K562 (cell line): ENCODE measurements around the gene FRK. TPM values are rescaled to one million over a fixed set of nuclear protein-coding genes. Genes with fewer than 3 reads are reported as not detected.

Source experiments
- ATAC-seq: fragments of 200-7000 bp; cut with Tn5 transposase; 3 replicates; pipeline ENCODE4 v1.9.1; 2020; ENCODE audit warnings: moderate library complexity
- BruUV-seq: library from RNA; stranded (reverse); fragments of 400-500 nt; replicated peaks from 2 replicates; lab custom pipeline; 2021; lab: Mats Ljungman, UMichigan
- CTCF ChIA-PET: fragments of 300-600 bp; formaldehyde crosslinking; extraction: SDS; loops from one replicate; lab custom pipeline; 2021; ENCODE audit warnings: low intra/inter-chr PET ratio; lab: Yijun Ruan, JAX
- POLR2A ChIA-PET: fragments of 300-600, 350-650 bp; sonication (Branson Sonifier 250); formaldehyde crosslinking; extraction: SDS; loops from one replicate; lab custom pipeline; 2021; ENCODE audit warnings: antibody characterized with exemption, inconsistent platforms; lab: Yijun Ruan, JAX
- DNase-seq, 4 experiments: peaks; one replicate each; pipeline versions ENCODE4 v3.0.0 to v3.0.0-alpha.2; 2011 to 2018; ENCODE audit warnings: low spot score in 3 of 4, mixed read lengths in 3 of 4; ENCODE audit errors: extremely low read depth in 1 of 4
- FAIRE-seq: peaks from 2 replicates; lab custom pipeline; 2011; peaks lifted over from hg19 to GRCh38; lab: Jason Lieb, UNC
- H2AFZ ChIP-seq: 2 replicates; pipeline ENCODE4 v1.6.0; 2011; ENCODE audit warnings: low read depth, low read length, control low read depth, inconsistent platforms
- H3K27ac ChIP-seq: fragments of 200-600 bp; 3 replicates; pipeline ENCODE4 v1.8.0; 2011; ENCODE audit warnings: low read depth, mild to moderate bottlenecking, control low read depth, inconsistent platforms, low read length, moderate library complexity, mixed read lengths; ENCODE audit errors: extremely low read depth
- H3K27me3 ChIP-seq, 2 experiments: fragments of 300-600 bp in 1 of 2; 2 replicates in 1 of 2; 3 replicates in 1 of 2; pipeline versions ENCODE4 v1.6.0 to v1.8.0; 2011; ENCODE audit warnings: inconsistent platforms in 2 of 2, low read length in 2 of 2, mild to moderate bottlenecking in 1 of 2, mixed read lengths in 1 of 2, moderate library complexity in 1 of 2; ENCODE audit not compliant: control insufficient read depth in 2 of 2, insufficient read depth in 2 of 2
- H3K36me3 ChIP-seq: fragments of 300-600 bp; 3 replicates; pipeline ENCODE4 v1.8.0; 2011; ENCODE audit warnings: mild to moderate bottlenecking, low read length, inconsistent platforms; ENCODE audit not compliant: control insufficient read depth, insufficient read depth
- H3K4me1 ChIP-seq, 2 experiments: fragments of 200-600 bp in 1 of 2; replicated peaks in 1 of 2; 2 replicates in 1 of 2; 3 replicates in 1 of 2; pipeline versions ENCODE4 v1.5.1 to v1.8.0; 2011; ENCODE audit warnings: inconsistent platforms in 2 of 2, low read length in 2 of 2, mild to moderate bottlenecking in 1 of 2, mixed read lengths in 1 of 2, moderate library complexity in 1 of 2; ENCODE audit not compliant: control insufficient read depth in 2 of 2, insufficient read depth in 2 of 2
- H3K4me2 ChIP-seq: 2 replicates; pipeline ENCODE4 v1.6.1; 2011; ENCODE audit warnings: low read length, control low read depth, inconsistent platforms, mixed read lengths; ENCODE audit not compliant: insufficient read depth
- H3K4me3 ChIP-seq: fragments of 200-600 bp; sonication (generic), shearing (Covaris generic); 2 replicates; pipeline ENCODE4 v1.5.1; 2016; ENCODE audit warnings: control low read depth, inconsistent platforms
- H3K79me2 ChIP-seq: fragments of 200-600 bp; 3 replicates; pipeline ENCODE4 v1.8.0; 2011; ENCODE audit warnings: low read length, inconsistent platforms; ENCODE audit not compliant: control insufficient read depth, insufficient read depth
- H3K9ac ChIP-seq, 2 experiments: 2 replicates each; pipeline versions ENCODE4 v1.6.0 to v1.6.1; 2011; ENCODE audit warnings: low read depth in 2 of 2, low read length in 2 of 2, control low read depth in 1 of 2, inconsistent platforms in 1 of 2, mild to moderate bottlenecking in 1 of 2, mixed read lengths in 1 of 2; ENCODE audit not compliant: insufficient read depth in 1 of 2
- H3K9me1 ChIP-seq: one replicate; pipeline ENCODE4 v1.6.0; 2011; ENCODE audit warnings: inconsistent platforms, mild to moderate bottlenecking, low read length, moderate library complexity; ENCODE audit not compliant: control insufficient read depth, insufficient read depth
- H3K9me3 ChIP-seq: replicated peaks from 2 replicates; pipeline ENCODE4 v1.5.1; 2011; ENCODE audit warnings: low read depth, low read length, inconsistent platforms; ENCODE audit not compliant: control insufficient read depth, insufficient read depth
- H4K20me1 ChIP-seq: replicated peaks from 2 replicates; pipeline ENCODE4 v1.6.1; 2011; ENCODE audit warnings: low read length, inconsistent platforms, mixed read lengths; ENCODE audit not compliant: control insufficient read depth, insufficient read depth
- CUX1 ChIP-seq: fragments of 200-800 bp; sonication (Bioruptor generic); IDR thresholded peaks from 2 replicates; pipeline ENCODE4 v1.6.1; 2016; ENCODE audit warnings: missing genetic modification characterization, missing compliant biosample characterization
- MEF2A ChIP-seq: IDR thresholded peaks from 2 replicates; pipeline ENCODE4 v1.6.1; 2011; ENCODE audit warnings: low read depth, mild to moderate bottlenecking, low read length, moderate library complexity; ENCODE audit not compliant: control insufficient read depth
- SIN3A ChIP-seq, 2 experiments: fragments of 150-350 bp in 1 of 2; IDR thresholded peaks; 2 replicates each; pipeline ENCODE4 v1.6.1; 2011 to 2016; ENCODE audit warnings: borderline replicate concordance in 2 of 2, low read depth in 2 of 2, low read length in 2 of 2, mild to moderate bottlenecking in 2 of 2, moderate library complexity in 2 of 2; ENCODE audit not compliant: control insufficient read depth in 1 of 2
- SREBF1 ChIP-seq: fragments of 150-350 bp; IDR thresholded peaks from 2 replicates; pipeline ENCODE4 v1.6.1; 2014; ENCODE audit warnings: antibody characterized with exemption, low read depth, low read length, borderline replicate concordance
- ZNF318 ChIP-seq, 2 experiments: fragments of 450-650 bp; IDR thresholded peaks; 2 replicates each; pipeline ENCODE4 v1.6.1; 2016; ENCODE audit warnings: mild to moderate bottlenecking in 2 of 2, borderline replicate concordance in 1 of 2, low read depth in 1 of 2, moderate library complexity in 1 of 2
- WGBS: fragments of 100-300 bp; shearing (Covaris generic); methylation state at CpG from one replicate; pipeline ENCODE4 v1.1.6; 2016; ENCODE audit warnings: low coverage, mixed read lengths; ENCODE audit not compliant: insufficient coverage; ENCODE audit errors: missing lambda C conversion rate; 5-methylcytosine and 5-hydroxymethylcytosine counted together
- in situ Hi-C: fragments of 300-500 bp; cut with MboI; formaldehyde crosslinking; loops from 4 replicates; pipeline ENCODE4 v1.15.0; 2018; ENCODE audit warnings: inconsistent platforms, mixed read lengths
- intact Hi-C: fragments of 100-400 bp; cut with micrococcal nuclease; formaldehyde crosslinking; loops from 2 replicates; pipeline ENCODE4 v1.14.2; 2022
- polyA plus RNA-seq, 8 experiments: library from polyadenylated mRNA; depleted of rRNA in 4 of 8; stranded (reverse) in 5 of 8; unstranded in 3 of 8; fragments of >200 nt; fragmentation: Nextera tagmentation in 2 of 8; fragmentation: Illumina TruSeq in 1 of 8; extraction: Ambion mirVana in 2 of 8; extraction: Trizol in 1 of 8; gene quantifications; 2 replicates each; pipeline versions ENCODE4 v1.2.1 to v1.2.3, GENCODE V29; 2011 to 2014; ENCODE audit warnings: inconsistent platforms in 1 of 8, missing spikeins in 1 of 8
- total RNA-seq, 7 experiments: library from RNA; depleted of rRNA in 6 of 7; stranded (reverse); fragments of >200 nt in 6 of 7; fragmentation: Illumina TruSeq in 2 of 7; extraction: Trizol in 2 of 7; gene quantifications; 2 replicates each; pipeline versions ENCODE4 v1.2.1 to v1.2.3, GENCODE V29; 2011 to 2021; ENCODE audit warnings: low replicate concordance in 1 of 7

The FRK gene
- total and polyA plus RNA-seq, 9 of the 15 experiments (the other 6 are each of a cell fraction or from before 2014, with no cell fraction given), result 0.01 to 0.29 (median 0.09) TPM

- TF ChIP-seq SIN3A (IDR thresholded peaks at IDR 0.05; ENCODE audit: borderline replicate concordance in 2 of 2, control insufficient read depth in 1 of 2, low read depth in 2 of 2, low read length in 2 of 2), result no peak
- TF ChIP-seq SREBF1, result no peak
These were observed 23.6 kb upstream of the FRK start (continued) for GRCh38 chr6:116084284-116084683.

GRCh38 chr6:116083052-116083451 is 22.4 kb upstream of the FRK start:
- POLR2A ChIA-PET, result no interaction called here
- intact Hi-C loops, result no loop called here
- no peak overlapping the region for H3K27ac ChIP-seq
- in situ Hi-C loops, result no loop called here
- H3K79me2 ChIP-seq, result no peaks in the 10 kb centered on the region
- no peaks in the 10 kb centered on the region; a peak in 1 of 5 replicates for H3K27me3 ChIP-seq
- H4K20me1 ChIP-seq, result no peaks in the 10 kb centered on the region
- no peak overlapping the region for H3K4me2 ChIP-seq
- 10% methylated on average over 5 of the region's 5 CpGs for WGBS
- no peaks in the 10 kb centered on the region for H3K9me1 ChIP-seq
- DNase-seq, result no peak
- no peaks in the 10 kb centered on the region for H3K36me3 ChIP-seq
- H2AFZ ChIP-seq, result no peak overlapping the region
- no peaks in the 10 kb centered on the region for H3K9me3 ChIP-seq
- H3K4me1 ChIP-seq, result no peaks in the 10 kb centered on the region
- no peak for ATAC-seq
- no peak overlapping the region for H3K4me3 ChIP-seq
- CTCF ChIA-PET, result no interaction called here
- BruUV-seq, result no TSS peak
- no peak overlapping the region for H3K9ac ChIP-seq
- no peak for FAIRE-seq
- TF ChIP-seq CUX1 (CRISPR knock-in tag), result no peak
- TF ChIP-seq MEF2A, result no peak
- no peak for TF ChIP-seq ZNF318 (IDR thresholded peaks at IDR 0.05; ENCODE audit: borderline replicate concordance in 1 of 2, low read depth in 1 of 2)
